Gastroesophageal sphincter (tissue), 3 donors: ENCODE results near the gene DMD.

Experiments
- EP300 ChIP-seq: sonication (generic); formaldehyde crosslinking; IDR thresholded peaks from one replicate; pipeline ENCODE4 v1.6.1; 2017; ENCODE audit warnings: antibody characterized with exemption, mild to moderate bottlenecking
- POLR2A ChIP-seq, 2 donors: fragments of 450-650 bp; IDR thresholded peaks; one replicate each; pipeline ENCODE4 v1.6.1; 2017; ENCODE audit warnings: antibody characterized with exemption in 2 of 2, mild to moderate bottlenecking in 2 of 2, moderate library complexity in 1 of 2
- TF ChIP-seq, protein P1 (sequence below), 4 experiments: fragments of 200-600 bp in 2 of 4; fragments of 450-650 bp in 2 of 4; sonication (generic) in 1 of 4; IDR thresholded peaks; one replicate each; pipeline ENCODE4 v1.5.1; 2017 to 2019; ENCODE audit warnings: antibody characterized with exemption in 4 of 4, mild to moderate bottlenecking in 2 of 4, moderate library complexity in 2 of 4

- no peak for TF ChIP-seq POLR2A (IDR thresholded peaks at IDR 0.05)
- no peak for TF ChIP-seq EP300
- TF ChIP-seq, protein P1, sequence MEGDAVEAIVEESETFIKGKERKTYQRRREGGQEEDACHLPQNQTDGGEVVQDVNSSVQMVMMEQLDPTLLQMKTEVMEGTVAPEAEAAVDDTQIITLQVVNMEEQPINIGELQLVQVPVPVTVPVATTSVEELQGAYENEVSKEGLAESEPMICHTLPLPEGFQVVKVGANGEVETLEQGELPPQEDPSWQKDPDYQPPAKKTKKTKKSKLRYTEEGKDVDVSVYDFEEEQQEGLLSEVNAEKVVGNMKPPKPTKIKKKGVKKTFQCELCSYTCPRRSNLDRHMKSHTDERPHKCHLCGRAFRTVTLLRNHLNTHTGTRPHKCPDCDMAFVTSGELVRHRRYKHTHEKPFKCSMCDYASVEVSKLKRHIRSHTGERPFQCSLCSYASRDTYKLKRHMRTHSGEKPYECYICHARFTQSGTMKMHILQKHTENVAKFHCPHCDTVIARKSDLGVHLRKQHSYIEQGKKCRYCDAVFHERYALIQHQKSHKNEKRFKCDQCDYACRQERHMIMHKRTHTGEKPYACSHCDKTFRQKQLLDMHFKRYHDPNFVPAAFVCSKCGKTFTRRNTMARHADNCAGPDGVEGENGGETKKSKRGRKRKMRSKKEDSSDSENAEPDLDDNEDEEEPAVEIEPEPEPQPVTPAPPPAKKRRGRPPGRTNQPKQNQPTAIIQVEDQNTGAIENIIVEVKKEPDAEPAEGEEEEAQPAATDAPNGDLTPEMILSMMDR (IDR thresholded peaks at IDR 0.05), result no peak
Observed at GRCh38 chrX:33149580-33149979, 61.8 kb downstream of the DMD start.
